ENCODE data around the gene RASEF. TPM values are rescaled to one million over a fixed set of nuclear protein-coding genes. Genes with fewer than 3 reads are reported as not detected.

Gene RASEF
- total and polyA plus RNA-seq, 12 donors: under 0.01 to 0.24 (median 0.08) TPM; not detected in 4

GRCh38 chr9:83043597-83043996 lies 19.3 kb downstream of the RASEF start:
- Histone ChIP-seq H3K4me3 (no peak overlapping the region), H3K27me3 (no peaks in the 10 kb centered on the region), H3K27ac (no peak overlapping the region), H3K9me3 (no peaks in the 10 kb centered on the region), H3K36me3 (no peaks in the 10 kb centered on the region), H3K4me1 (peaks cover 0 to 24% (median 5%) of the 10 kb centered on the region in 9 donors)
- DNase-seq: no peak
- intact Hi-C loops (cut with DNase I): loop anchor here in 1 of 10 donors (10.0 kb wide), 1 partner anchor 851 kb away; no protein-coding TSS in a partner anchor
- TF ChIP-seq CTCF (IDR thresholded peaks at IDR 0.05): no peak
- no peak for ATAC-seq
- WGBS, 2 donors: 82% methylated on average over 7 of the region's 7 CpGs

- TF ChIP-seq CTCF (IDR thresholded peaks at IDR 0.05): no peak
- intact Hi-C loops (cut with DNase I): loop anchor here in 1 of 10 donors (10.0 kb wide), 1 partner anchor 853 kb away; no protein-coding TSS in a partner anchor
- no peaks in the 10 kb centered on the region for H3K27me3 ChIP-seq
- no peak overlapping the region for H3K4me3 ChIP-seq
- DNase-seq: no peak
- no peak for ATAC-seq
- no peak overlapping the region for H3K27ac ChIP-seq
- H3K4me1 ChIP-seq: peaks cover 0 to 15% (median 0%) of the 10 kb centered on the region in 9 donors
- WGBS, 2 donors: 76 to 84% methylated on average over 1 of the region's 1 CpG
- H3K9me3 ChIP-seq: no peaks in the 10 kb centered on the region
- H3K36me3 ChIP-seq: no peaks in the 10 kb centered on the region
Observed at GRCh38 chr9:83041771-83042170, 21.2 kb downstream of the RASEF start.

GRCh38 chr9:83039303-83039702 lies 23.6 kb downstream of the RASEF start:
- no peak overlapping the region for H3K27ac ChIP-seq
- H3K4me1 ChIP-seq: peaks cover 0 to 15% (median 0%) of the 10 kb centered on the region in 9 donors
- H3K4me3 ChIP-seq: no peak overlapping the region
- H3K9me3 ChIP-seq: no peaks in the 10 kb centered on the region
- H3K36me3 ChIP-seq: no peaks in the 10 kb centered on the region
- DNase-seq: no peak
- H3K27me3 ChIP-seq: no peaks in the 10 kb centered on the region
- no peak for TF ChIP-seq CTCF (IDR thresholded peaks at IDR 0.05)
- 85 to 91% methylated on average over 5 of the region's 5 CpGs for WGBS, 2 donors
- intact Hi-C loops (cut with DNase I): no loop called here
- ATAC-seq: no peak

- intact Hi-C loops (cut with DNase I): no loop called here
- Histone ChIP-seq H3K27ac (no peak overlapping the region), H3K4me3 (no peak overlapping the region), H3K9me3 (no peaks in the 10 kb centered on the region), H3K36me3 (no peaks in the 10 kb centered on the region), H3K4me1 (no peaks in the 10 kb centered on the region), H3K27me3 (peaks cover 0 to 3% (median 0%) of the 10 kb centered on the region in 7 donors)
- ATAC-seq (no peak), DNase-seq (no peak)
- TF ChIP-seq CTCF (IDR thresholded peaks at IDR 0.05): no peak
- WGBS, 2 donors: 56 to 73% methylated on average over 2 of the region's 2 CpGs
Observed at GRCh38 chr9:83036043-83036442, 26.9 kb downstream of the RASEF start.

Data from heart right ventricle (tissue), 16 donors.